ENCODE results near the gene NKAIN2.

Gene NKAIN2

GRCh38 chr6:124869416-124869815, 1065.8 kb downstream of the NKAIN2 start:
- TF ChIP-seq CTCF (IDR thresholded peaks at IDR 0.05; ENCODE audit: low read depth, low read length), result no peak
- no peak overlapping the region for H3K4me3 ChIP-seq (ENCODE audit: low read depth, low read length)
- no peak for DNase-seq (ENCODE audit: low read depth)

- peak; percentile 11 for DNase-seq (ENCODE audit: low read depth)
- TF ChIP-seq CTCF (IDR thresholded peaks at IDR 0.05; ENCODE audit: low read depth, low read length) (no peak), MAX (IDR thresholded peaks at IDR 0.05; ENCODE audit: low read depth, low read length) (no peak), POLR2A (IDR thresholded peaks at IDR 0.05; ENCODE audit: extremely low read depth, insufficient read length) (no peak), MYC (IDR thresholded peaks at IDR 0.05; ENCODE audit: low read depth, low read length) (no peak)
- H3K4me3 ChIP-seq (ENCODE audit: low read depth, low read length), result no peak overlapping the region
Observed at GRCh38 chr6:124870611-124871459, 1067.2 kb downstream of the NKAIN2 start.

- TF ChIP-seq POLR2A (IDR thresholded peaks at IDR 0.05; ENCODE audit: extremely low read depth, insufficient read length), result no peak
- no peak for TF ChIP-seq MAX (IDR thresholded peaks at IDR 0.05; ENCODE audit: low read depth, low read length)
- no peak for TF ChIP-seq CTCF (IDR thresholded peaks at IDR 0.05; ENCODE audit: low read depth, low read length)
- no peak for TF ChIP-seq MYC (IDR thresholded peaks at IDR 0.05; ENCODE audit: low read depth, low read length)
- no peak overlapping the region for H3K4me3 ChIP-seq (ENCODE audit: low read depth, low read length)
- no peak for DNase-seq (ENCODE audit: low read depth)
Observed at GRCh38 chr6:124872361-124873065, 1068.8 kb downstream of the NKAIN2 start.

GRCh38 chr6:124873066-124873410, 1069.4 kb downstream of the NKAIN2 start:
- no peak for TF ChIP-seq MYC (IDR thresholded peaks at IDR 0.05; ENCODE audit: low read depth, low read length)
- TF ChIP-seq CTCF (IDR thresholded peaks at IDR 0.05; ENCODE audit: low read depth, low read length), result no peak
- TF ChIP-seq MAX (IDR thresholded peaks at IDR 0.05; ENCODE audit: low read depth, low read length), result no peak
- no peak for TF ChIP-seq POLR2A (IDR thresholded peaks at IDR 0.05; ENCODE audit: extremely low read depth, insufficient read length)
- no peak for DNase-seq (ENCODE audit: low read depth)
- H3K4me3 ChIP-seq (ENCODE audit: low read depth, low read length), result no peak overlapping the region
